Activated naive CD4-positive, alpha-beta T cell (primary cell): ENCODE data around the gene ADCY4.
A peak's percentile ranks its signal among the peaks of the same experiment; 100 is the strongest.
"Not testable (repeated sequence)": the region's sequence is repeated elsewhere in the genome, so short reads cannot be mapped to it uniquely, and the experiment has no call there.

Source experiments
- DNase-seq, 4 experiments: peaks; one replicate each; lab custom pipeline; 2025; lab: John Stamatoyannopoulos, UW

The ADCY4 gene

DNA sequence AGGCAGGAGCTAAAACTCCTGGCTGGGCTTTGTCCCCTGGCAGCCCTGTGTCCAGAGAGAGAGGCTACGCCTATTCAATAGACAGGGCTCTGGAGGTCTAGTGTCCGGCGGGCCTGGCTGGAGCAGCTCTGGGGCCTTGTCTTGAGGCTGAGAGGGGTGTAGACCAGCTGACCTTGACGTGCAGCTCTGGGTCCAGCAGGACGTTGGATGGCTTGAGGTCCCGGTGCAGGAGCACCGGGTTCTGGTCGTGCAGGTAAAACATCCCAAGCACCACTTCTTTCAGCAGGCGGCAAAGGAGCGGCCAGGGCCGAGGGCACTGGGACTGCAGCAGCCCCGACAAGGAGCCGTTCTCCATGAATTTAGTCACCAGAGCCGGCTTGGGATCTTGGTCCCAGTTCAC is 4.0 kb upstream of the ADCY4 start:
- DNase-seq, result no peak

DNA sequence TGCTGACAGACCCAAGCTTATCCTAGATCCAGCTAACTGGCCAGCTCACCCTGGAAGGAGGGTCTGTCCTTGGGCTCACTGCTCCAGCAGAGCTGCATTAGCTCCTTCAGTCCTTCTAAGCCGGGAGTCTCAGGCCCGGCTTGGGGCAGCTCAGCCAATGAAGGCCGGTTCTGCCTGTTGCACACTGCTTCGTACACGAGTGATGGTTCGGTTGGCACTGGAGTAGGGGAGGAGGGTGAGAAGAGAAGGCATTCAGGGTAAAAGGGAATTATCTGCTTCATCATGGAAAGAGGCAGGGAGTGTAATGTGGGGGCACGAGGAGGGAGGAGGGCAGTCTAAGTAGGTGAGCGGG is 2.9 kb upstream of the ADCY4 start:
- no peak for DNase-seq

DNA sequence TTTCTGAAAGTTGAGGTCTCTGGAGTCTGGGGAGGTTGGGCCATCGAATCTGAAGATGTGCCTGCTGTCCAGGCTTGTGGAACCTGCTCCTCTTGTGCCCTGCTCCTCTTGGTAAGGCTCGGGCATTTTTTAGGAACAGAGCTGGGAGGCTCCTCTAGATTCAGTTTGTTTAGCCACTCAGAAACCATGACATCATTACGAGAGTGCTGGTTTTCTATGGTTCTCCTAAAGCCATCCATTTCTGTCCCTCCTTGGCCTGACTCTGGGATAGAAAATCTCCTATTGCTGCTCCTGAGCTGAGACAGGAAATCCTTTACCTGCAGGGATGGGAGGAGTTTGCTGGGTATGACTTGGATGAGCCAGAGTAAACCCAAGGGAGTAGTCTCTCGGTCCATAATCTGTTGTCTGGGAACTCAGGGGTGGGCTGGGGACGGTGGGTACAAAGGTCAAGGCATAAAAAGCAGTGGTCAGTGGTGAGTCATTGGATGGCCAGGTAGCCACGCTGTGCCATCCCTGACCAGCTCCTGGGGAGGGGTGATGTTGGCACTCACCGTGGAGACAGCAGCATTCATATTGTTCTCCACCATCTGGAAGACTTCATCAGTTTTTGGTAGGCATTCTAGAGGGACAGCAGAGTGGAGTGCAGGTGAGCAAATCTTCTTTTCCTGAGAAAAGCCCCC is 2.4 kb upstream of the ADCY4 start:
- DNase-seq, result no peak

DNA sequence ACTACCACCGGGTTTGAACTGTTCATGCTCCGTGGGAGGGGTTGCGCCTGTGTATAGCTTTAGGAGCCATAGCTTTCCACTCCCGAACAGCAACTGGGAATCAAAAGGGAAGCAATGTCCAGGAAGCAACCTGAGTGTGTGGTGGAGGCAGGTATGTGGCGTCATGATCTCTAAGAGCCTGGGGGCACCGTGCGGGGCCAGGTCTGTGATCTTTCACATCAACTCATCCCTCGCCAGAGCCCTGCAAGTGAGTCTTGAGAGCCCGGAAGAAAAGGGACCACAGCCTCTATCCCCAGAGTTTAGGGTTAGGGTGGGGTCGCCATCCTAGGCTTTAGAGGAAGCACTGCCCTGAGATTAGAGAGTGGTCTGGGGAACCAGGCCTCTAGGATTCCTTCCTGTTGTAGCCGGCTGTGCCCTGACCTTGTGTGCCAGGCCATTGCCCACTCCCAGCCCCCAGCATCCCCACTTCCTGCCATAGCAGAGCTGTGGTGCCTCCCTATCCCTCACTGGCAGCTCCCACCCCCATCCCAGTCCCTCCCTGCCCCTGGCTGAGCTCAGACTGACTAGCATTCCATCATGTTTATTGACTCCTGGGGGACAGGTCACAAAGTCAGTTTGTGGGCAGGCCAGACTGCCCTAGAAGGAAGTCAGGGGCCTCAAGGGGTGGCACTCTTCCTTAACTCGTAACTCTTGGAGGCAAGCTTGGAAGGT is 745 bp upstream of the ADCY4 start:
- DNase-seq, result no peak

DNA sequence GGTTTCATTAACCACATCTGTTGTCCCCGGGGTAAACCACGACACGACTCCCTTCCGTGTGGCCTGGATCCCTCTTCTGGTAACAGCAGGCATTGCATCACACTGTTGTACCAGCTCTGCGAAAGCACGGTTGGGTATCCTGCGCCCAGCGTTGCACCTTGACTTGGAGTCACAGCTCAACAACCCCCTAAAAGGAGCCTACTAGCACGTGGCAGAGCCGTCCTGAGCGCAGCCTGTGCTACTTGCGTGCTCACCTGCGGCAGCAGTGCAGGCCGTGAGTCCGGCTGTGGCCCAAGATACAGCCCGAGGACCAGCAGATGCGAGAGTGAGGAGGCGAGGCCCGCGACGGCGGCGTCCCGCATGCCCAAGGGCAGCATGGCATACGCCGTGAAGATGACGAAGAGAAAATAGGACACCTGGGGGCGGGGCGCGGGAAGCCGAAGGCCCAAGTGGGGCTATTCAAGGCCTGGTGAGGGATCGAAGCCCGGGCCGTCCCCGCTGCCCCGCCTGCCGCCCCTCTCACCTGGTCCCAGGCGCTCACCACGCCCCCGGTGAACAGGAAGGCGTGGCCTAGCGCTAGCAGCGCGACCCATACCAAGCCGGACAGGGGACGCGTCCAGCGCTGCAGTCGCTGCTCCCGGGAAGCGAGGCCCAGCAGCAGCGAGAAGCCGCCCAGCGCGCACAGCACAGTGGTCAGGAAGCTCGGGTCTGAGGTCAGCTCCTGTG is 2.4 kb downstream of the ADCY4 start:
- peak; percentile 32 to 68 (median 58) for DNase-seq

DNA sequence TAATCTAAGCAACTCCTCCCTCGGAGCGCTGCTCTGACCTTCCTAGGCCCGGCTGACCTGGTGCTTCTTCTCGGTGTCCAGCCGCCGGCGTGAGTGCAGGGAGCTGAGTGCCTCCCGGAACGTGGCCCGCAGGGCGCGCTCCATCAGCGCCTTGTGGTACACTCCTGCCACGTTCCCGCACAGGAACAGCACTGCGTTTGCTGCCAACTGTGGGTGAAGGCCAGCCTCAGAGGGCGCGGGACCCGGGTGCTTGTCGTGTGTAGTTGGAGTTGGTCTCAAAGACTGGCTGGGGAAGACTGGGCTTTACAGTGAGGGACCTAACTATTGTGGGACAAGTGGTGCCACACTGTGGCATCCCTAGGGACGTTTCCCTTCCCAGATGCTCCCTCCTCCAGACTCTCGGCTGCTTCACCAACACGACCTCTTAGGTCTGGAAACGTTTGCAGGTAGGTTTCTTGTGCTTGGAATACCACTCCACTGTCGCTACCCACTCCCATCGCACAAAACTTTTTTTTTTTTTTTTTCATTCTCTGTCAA is 3.1 kb downstream of the ADCY4 start:
- DNase-seq, result no peak

DNA sequence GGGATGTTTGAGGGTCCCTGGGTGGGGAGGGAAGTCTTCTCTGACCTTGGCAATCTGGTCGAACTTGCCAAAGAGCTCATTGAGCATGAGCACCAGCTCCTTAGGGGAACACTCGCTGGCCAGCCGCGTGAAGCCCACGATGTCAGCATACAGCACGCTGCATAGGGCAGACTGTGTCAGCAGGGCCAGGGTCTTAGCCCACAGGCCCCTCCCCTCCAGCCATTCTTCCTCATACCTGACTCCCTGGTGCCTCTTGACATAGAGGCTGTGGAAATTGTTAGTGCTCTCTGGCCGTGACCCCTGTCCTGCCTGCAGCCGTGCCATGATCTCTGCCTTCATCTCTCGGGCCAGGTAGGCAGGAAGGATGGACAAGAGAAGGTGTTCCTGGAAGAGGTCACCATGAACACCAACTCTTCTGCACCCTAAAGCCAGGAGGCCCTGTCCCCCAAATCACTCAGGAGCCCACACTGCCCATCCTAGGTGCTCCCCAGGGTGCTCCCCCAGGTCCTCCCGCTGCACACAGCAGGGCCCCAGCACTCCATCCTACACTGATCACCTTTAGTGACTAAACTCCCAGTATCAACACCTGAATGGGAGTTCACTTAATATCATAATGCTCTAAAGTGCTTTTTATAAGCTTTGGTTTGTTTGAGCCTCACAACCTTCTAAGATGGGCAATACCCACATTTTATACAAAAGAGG is 3.7 kb downstream of the ADCY4 start:
- no peak for DNase-seq

DNA sequence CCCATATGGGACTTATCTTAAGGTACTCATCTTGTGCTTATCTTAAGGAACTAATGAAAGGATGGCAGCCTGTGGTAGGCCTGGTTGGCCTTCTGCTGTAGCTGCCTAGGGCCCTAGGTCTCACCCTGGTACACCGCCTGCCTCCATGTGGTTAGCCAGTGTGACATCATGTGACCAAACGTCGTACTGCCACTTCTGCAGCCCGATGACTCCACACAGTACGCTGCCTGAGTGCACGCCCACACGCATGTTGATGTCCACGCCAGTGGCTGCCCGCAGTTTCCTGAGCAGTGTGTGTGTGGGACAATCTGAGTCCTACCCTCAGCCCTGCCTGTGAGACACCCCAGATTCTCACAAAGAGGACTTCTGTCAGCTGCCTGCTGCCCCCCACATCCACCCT is 5.1 kb downstream of the ADCY4 start:
- DNase-seq, result peak in 1 of 4 experiments; percentile 18

DNA sequence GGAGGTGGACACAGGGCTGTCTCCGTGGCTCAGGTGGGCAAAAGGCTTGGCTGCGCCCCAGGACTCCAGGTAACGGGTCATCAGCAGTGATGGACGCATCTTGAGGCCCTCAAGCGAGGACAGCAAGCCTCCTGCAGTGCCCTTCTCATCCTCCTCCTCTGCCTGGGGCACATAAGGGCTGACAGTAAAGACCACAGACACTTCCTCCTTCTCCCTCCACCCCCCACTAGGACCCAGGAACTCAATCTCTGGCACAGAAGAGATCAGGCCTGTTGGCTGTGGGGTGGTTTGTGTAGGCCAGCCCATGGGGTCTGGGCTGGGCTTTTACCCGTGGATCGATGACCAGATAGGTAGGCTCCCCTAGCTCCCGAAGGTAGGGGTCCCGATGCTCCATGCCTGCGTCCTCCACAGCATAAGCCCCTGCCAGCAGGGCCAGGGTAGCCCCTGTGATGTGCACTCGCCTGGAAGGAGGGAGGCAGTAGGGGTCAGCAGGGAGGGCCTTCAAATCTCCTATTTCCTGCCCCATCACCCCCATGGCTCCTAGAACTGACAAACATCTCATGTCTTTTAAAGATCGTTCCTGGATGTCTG is 5.7 kb downstream of the ADCY4 start:
- DNase-seq, result no peak

DNA sequence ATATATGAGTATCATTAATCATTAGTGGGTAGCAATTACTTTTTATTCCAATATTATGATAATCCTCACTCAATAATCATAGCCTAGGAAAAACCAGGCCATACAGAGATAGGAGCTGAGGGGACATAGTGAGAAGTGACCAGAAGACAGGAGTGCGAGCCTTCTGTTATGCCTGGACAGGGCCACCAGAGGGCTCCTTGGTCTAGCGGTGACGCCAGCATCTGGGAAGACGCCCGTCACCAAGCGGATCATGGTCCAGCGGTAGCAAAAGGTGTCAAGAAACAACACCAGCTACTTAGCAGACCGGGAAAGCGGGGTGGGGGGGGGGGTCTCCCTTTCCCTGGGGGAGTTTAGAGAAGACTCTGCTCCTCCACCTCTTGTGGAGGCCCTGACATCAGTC is 7.0 kb downstream of the ADCY4 start:
- not testable (repeated sequence) for DNase-seq

DNA sequence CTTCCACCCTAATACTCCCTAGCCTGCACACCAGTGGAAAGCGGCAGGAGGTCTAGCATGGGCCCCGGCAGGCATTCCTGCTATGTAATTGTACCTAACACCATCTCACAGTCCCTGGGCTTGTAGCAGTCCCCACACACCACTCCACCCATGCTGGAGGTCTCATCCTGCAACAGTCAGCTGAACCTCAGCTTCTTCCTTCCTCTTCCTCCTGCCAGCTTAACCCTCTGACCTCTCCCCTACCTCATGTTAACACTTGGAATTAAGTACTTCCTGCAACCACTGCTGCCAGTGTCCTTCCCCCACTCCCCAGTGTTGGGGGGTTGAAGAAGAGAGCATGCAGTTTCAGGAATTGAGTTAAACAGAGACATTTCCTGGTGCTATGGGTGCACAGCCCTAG is 7.6 kb downstream of the ADCY4 start:
- no peak for DNase-seq

DNA sequence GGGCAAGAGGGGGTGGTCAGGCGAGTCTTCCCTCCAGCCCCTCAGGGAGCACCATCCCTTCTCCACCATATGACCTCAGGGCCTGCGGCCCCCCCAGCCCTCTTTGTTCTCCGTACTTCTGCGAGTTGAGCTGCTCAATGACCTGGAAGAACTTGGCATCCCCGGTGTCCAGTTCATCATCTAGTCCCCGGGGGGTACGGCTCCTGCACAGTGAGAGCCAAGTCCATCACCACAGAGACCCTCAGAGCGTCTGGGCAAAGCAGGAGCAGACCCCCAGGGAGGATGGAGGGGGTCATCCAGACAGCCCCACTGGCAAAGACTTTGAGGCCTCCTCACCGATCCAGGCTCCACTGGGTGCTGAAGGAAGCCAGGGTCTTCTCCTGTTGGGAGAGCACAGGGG is 8.9 kb downstream of the ADCY4 start:
- DNase-seq, result no peak

DNA sequence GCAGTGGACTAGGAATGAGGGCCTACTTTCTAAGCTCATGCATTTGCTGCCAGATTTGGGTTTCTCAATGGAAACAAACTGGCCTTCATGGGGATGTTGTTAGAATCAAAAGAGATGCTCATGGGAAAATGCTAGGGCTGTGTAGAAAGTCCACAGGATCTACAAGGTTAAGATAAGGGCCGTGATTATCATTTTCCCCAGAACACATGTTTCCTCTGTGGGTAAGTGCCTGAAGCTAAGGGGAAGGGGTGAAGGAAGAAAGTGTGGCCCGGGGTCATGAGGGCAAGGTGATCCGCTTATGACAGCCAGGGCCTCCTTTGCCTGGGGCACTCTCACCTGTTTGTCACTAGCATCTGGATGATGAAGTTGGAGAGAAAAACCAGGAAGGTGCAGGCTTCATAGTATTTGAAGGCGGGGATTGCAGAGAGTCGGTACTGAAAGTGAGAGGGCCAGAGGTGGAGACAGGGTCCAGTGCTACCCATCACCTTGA is 9.8 kb downstream of the ADCY4 start:
- no peak for DNase-seq

DNA sequence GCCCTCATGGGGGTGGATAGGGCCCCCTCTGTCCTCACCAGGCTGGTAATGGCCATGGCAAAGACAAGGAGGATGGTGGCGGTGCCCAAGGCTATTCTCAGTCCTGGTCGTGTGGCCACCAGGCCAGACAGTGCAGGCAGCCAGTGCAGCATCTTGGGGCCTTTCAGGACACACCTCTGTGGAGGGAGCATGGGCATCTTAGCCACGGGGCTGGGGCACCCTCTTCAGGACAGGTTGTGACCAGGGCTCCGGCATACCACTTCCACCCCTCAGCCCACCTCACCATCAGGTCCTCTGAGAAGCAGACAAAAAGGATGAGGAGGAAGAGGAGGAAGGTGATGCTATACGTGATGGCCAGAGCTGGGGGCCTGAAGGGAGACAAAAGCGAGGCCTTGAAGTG is 10.8 kb downstream of the ADCY4 start:
- no peak for DNase-seq

DNA sequence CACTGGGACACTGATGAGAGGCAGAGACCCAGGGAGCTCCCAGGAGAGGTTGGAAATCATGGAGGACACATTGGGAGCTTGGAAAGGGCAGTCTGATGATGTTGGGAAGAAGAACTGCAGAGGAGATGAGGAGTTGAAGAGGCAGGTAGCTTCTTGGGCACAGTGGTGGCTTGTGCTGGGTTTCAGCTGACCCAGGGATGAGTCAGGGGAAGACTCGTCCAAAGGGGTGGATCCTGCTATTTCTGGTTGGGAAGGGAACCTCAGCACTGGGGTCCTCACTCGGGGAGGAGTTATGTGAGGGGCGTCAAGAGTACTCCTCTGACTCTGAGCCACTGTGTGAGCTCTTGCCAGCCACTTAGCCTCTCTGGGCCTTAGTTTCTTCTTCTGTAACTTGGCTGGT is 11.5 kb downstream of the ADCY4 start:
- DNase-seq, result no peak

DNA sequence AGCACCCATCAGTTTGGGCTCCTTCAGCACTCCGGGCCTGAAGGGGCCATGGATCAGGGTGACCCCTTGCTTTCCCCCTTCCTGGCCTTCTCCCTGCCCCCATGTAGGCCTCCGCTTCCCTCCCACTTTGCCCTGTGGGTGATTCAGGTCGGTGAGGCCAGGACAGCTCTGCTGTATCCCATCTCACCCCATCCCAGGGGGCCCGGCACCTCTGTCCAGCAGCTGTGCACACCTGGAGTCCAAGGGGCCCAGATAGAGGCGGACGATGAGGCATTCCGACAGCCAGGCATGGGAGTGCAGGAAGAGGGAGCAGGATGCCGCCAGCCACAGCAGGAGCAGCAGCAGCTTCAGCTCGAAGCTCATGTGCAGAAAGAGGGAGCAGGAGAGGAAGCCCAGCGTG is 12.2 kb downstream of the ADCY4 start:
- DNase-seq, result no peak

DNA sequence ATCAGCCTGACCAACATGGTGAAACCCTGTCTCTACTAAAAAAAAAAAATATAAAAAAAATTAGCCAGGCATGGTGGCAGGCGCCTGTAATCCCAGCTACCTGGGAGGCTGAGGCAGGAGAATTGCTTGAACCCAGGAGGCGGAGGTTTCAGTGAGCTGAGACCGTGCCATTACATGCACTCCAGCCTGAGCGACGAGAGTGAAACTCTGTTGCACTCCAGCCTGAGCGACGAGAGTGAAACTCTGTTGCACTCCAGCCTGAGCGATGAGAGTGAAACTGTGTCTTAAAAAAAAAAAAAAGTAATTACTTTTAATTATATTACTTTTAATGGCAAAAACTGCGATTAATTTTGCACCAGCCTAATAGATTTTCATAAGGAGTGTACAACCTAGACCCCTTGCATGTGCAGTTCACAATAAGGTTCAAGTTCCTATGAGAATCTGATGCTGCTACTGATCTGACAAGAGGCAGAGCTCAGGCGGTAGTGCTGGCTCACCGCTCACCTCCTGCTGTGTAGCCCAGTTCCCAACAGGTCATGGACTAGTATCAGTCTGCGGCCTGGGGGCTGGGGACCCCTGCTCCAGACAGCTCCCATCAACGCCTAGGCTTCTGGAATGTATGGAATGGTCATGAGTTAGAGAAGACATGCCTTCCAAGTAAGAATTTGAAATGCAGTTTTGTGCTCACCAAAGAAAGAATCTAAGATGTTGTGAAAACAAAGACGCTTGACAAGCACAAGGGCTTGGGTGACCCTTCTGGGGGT is 13.5 kb downstream of the ADCY4 start:
- no peak for DNase-seq

DNA sequence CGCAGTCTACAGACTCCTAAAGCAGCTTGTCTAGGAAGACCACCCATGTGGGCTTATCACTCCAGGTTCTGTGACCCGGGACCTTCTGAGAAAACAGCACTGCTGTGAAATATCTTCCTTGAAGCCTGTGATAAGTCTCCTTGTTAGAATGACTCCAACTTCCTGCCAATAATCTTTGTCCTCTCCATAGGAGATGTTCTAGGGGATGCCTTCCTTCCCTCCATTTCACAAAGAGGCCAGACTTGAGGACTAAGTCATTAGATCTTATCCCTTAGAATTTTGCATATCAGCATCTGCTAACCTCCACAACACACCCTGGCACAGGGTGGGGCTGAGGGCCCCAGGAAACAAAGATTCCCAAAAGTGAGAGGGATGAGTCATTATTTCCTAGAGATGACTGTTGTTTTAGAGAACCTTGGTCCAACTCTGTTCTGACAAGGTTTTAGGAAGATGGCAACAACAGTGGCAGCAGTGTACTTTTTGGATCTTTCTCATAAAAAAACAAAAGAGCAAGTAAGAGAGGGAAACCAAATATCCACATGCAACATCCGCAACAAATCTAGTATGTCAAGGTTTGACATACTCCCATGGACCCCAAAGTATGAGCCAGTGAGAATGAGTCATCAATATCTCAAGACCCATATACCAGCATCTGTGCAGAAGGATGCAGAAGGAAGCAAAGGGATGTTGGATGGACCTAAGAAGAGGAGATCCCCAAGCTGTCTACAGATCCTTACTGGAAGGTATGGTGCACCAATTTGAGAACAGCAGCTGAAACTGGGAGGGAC is 17.5 kb downstream of the ADCY4 start:
- no peak for DNase-seq

DNA sequence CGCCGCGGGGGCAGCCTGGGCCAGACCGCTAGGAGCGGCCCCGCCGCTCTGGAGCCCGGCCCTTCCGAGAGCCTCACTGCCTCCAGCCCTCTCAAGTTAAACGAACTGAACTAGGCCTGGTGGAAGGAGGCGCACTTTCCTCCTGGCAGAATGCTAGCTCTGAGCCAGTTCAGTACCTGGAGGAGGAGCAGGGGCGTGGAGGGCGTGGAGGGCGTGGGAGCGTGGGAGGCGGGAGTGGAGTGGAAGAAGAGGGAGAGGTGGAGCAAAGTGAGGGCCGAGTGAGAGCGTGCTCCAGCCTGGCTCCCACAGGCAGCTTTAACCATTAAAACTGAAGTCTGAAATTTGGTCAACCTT is 18.3 kb downstream of the ADCY4 start:
- no peak for DNase-seq

DNA sequence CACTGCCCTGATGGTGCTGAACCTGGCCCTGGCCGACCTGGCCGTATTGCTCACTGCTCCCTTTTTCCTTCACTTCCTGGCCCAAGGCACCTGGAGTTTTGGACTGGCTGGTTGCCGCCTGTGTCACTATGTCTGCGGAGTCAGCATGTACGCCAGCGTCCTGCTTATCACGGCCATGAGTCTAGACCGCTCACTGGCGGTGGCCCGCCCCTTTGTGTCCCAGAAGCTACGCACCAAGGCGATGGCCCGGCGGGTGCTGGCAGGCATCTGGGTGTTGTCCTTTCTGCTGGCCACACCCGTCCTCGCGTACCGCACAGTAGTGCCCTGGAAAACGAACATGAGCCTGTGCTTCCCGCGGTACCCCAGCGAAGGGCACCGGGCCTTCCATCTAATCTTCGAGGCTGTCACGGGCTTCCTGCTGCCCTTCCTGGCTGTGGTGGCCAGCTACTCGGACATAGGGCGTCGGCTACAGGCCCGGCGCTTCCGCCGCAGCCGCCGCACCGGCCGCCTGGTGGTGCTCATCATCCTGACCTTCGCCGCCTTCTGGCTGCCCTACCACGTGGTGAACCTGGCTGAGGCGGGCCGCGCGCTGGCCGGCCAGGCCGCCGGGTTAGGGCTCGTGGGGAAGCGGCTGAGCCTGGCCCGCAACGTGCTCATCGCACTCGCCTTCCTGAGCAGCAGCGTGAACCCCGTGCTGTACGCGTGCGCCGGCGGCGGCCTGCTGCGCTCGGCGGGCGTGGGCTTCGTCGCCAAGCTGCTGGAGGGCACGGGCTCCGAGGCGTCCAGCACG is 18.9 kb downstream of the ADCY4 start:
- no peak for DNase-seq
